ENCODE measurements around the gene ATP2A2.

Gene ATP2A2

DNA sequence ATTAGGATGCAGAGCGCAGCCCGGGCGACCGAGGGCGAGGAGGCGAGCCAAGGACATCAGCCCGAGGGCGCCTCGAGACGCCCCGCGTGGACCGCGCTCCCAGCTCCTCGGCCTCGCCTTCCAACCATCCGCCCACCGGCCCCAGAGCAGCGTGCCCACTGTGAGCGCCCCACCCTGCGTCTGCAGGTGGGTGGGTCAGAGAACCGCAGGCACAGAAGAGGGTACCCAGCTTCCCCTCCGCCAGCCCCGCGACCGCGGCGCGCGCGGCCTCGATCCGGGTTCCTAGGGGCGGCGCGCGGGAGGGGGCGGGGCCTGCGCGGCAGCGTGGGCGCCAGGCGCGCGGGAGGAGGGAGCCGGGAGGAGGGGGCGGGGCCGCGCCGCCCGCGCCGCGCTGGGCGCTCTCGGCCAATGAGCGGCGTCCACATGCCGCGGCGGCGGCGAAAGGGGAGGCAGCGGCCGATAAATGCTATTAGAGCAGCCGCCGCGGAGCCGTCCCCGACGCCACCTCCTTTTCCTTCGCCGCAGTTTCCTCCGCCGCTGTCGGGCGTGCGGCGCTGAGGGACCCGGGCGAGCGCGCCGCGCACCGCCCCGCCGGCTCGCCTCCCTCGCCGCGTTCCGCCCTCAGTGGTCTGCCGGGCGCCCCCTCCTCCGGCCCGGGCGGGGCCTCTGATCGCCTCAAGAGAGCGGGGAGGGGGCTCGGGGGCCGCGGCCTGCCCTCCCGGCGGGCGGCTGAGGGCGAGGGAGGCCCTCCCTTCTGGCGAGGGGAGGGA is at the start of gene ATP2A2:
Gene ATP2A2 (plus strand): TSS at position 469 of the 770 bp plus-strand sequence. CDS start 543 bp downstream, outside the sequence.
- no peak for TF ChIP-seq CTCF (IDR thresholded peaks at IDR 0.05; ENCODE audit: low read depth, low read length)
- peak within 1 kb of the TSS; percentile 92 for H3K4me3 ChIP-seq (ENCODE audit: low read depth, low read length)

DNA sequence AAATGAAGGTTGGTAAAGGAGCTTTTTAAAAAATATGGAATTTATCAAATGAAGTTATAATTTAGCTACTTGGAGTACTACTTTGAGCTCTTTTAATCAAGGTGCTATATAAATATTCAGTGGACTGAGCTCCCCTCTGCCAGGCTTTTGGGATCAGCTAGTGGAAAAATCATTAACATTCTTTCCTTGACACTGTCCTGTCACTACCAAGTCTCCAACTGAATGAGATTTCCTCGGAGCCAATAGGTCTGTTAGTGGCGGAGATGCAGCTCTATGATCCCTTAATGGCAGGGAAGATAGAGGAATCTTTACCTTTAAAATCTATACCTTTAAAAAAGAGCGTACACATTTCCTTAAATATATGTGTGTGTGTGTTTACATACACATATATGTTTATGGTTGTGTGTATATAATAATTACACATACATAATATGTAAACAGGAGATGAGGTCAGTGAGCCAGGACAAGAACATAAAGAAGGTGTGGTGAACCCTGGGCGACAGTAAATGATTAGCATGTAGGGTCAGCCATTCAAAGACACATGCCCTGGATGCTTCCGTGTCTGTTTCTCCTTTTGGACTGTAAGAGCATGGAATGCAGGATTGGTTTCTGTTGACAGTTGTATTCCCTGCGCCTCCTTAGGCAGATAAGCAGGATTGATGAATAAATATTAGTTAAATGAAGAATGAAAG is 47.7 kb upstream of the ATP2A2 start:
- no peak overlapping the region for H3K4me3 ChIP-seq (ENCODE audit: low read depth, low read length)
- no peak for TF ChIP-seq CTCF (IDR thresholded peaks at IDR 0.05; ENCODE audit: low read depth, low read length)

GRCh38 chr12:110234331-110234751 is 46.7 kb upstream of the ATP2A2 start:
- no peak for TF ChIP-seq CTCF (IDR thresholded peaks at IDR 0.05; ENCODE audit: low read depth, low read length)
- no peak overlapping the region for H3K4me3 ChIP-seq (ENCODE audit: low read depth, low read length)

GRCh38 chr12:110234755-110235154 is 46.3 kb upstream of the ATP2A2 start:
- no peak for TF ChIP-seq CTCF (IDR thresholded peaks at IDR 0.05; ENCODE audit: low read depth, low read length)
- no peak overlapping the region for H3K4me3 ChIP-seq (ENCODE audit: low read depth, low read length)

- TF ChIP-seq CTCF (IDR thresholded peaks at IDR 0.05; ENCODE audit: low read depth, low read length) = no peak
- no peak overlapping the region for H3K4me3 ChIP-seq (ENCODE audit: low read depth, low read length)
Measured at GRCh38 chr12:110235383-110235782, 45.7 kb upstream of the ATP2A2 start.

- no peak overlapping the region for H3K4me3 ChIP-seq (ENCODE audit: low read depth, low read length)
- no peak for TF ChIP-seq CTCF (IDR thresholded peaks at IDR 0.05; ENCODE audit: low read depth, low read length)
Measured at GRCh38 chr12:110243227-110243626, 37.8 kb upstream of the ATP2A2 start.

DNA sequence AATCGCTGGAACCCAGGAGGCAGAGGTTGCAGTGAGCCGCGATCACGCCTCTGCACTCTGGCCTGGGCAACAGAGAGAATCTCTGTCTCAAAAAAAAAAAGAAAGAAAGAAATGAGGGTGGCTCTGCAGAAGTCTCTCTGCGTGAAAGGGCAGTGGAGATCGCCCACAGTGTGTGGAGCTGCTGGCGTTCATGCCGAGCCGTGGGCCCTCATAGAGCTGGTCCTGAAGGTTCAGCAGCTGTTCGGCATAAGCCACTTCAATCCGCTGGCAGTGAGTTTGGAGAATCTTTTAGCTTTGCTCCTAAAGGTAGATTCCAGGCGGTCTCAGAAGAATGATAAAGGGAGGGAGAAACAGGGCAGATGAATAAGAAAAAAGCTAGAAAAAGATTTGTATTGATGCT is 36.7 kb upstream of the ATP2A2 start:
- H3K4me3 ChIP-seq (ENCODE audit: low read depth, low read length) = no peak overlapping the region
- no peak for TF ChIP-seq CTCF (IDR thresholded peaks at IDR 0.05; ENCODE audit: low read depth, low read length)
